ENCODE results near the gene ZNF385D. TPM values are rescaled to one million over a fixed set of nuclear protein-coding genes. Genes with fewer than 3 reads are reported as not detected.

Gene ZNF385D
- total RNA-seq, 1 donor from 2014 or later: 0.43 TPM

GRCh38 chr3:21718943-21719591, 31.9 kb downstream of the ZNF385D start:
- TF ChIP-seq CTCF (IDR thresholded peaks at IDR 0.05): no peak
- Mint-ChIP-seq H3K4me1 (ENCODE audit: unreplicated experiment) (no peaks in the 10 kb centered on the region), H3K9me3 (ENCODE audit: unreplicated experiment) (peaks cover 3% of the 10 kb centered on the region), H3K27me3 (ENCODE audit: unreplicated experiment) (no peaks in the 10 kb centered on the region), H3K36me3 (ENCODE audit: unreplicated experiment) (no peaks in the 10 kb centered on the region), H3K27ac (ENCODE audit: unreplicated experiment) (no peak overlapping the region), H3K4me3 (ENCODE audit: unreplicated experiment) (no peak overlapping the region)
- no peak for DNase-seq (ENCODE audit: extremely low spot score, unreplicated experiment)

GRCh38 chr3:21718161-21718765, 32.7 kb downstream of the ZNF385D start:
- peaks cover 3% of the 10 kb centered on the region for H3K9me3 Mint-ChIP-seq (ENCODE audit: unreplicated experiment)
- H3K4me1 Mint-ChIP-seq (ENCODE audit: unreplicated experiment): no peaks in the 10 kb centered on the region
- H3K36me3 Mint-ChIP-seq (ENCODE audit: unreplicated experiment): no peaks in the 10 kb centered on the region
- no peak for TF ChIP-seq CTCF (IDR thresholded peaks at IDR 0.05)
- no peak for DNase-seq (ENCODE audit: extremely low spot score, unreplicated experiment)
- H3K27me3 Mint-ChIP-seq (ENCODE audit: unreplicated experiment): no peaks in the 10 kb centered on the region
- H3K27ac Mint-ChIP-seq (ENCODE audit: unreplicated experiment): no peak overlapping the region
- no peak overlapping the region for H3K4me3 Mint-ChIP-seq (ENCODE audit: unreplicated experiment)

- no peak for DNase-seq (ENCODE audit: extremely low spot score, unreplicated experiment)
- no peak overlapping the region for H3K4me3 Mint-ChIP-seq (ENCODE audit: unreplicated experiment)
- H3K27me3 Mint-ChIP-seq (ENCODE audit: unreplicated experiment): no peaks in the 10 kb centered on the region
- TF ChIP-seq CTCF (IDR thresholded peaks at IDR 0.05): no peak
- H3K4me1 Mint-ChIP-seq (ENCODE audit: unreplicated experiment): no peaks in the 10 kb centered on the region
- H3K27ac Mint-ChIP-seq (ENCODE audit: unreplicated experiment): no peak overlapping the region
- peaks cover 3% of the 10 kb centered on the region for H3K9me3 Mint-ChIP-seq (ENCODE audit: unreplicated experiment)
- H3K36me3 Mint-ChIP-seq (ENCODE audit: unreplicated experiment): no peaks in the 10 kb centered on the region
These were observed 35.3 kb downstream of the ZNF385D start for GRCh38 chr3:21715662-21716061.

GRCh38 chr3:21705769-21706168, 45.2 kb downstream of the ZNF385D start:
- H3K9me3 Mint-ChIP-seq (ENCODE audit: unreplicated experiment): peaks cover 5% of the 10 kb centered on the region
- H3K4me1 Mint-ChIP-seq (ENCODE audit: unreplicated experiment): no peaks in the 10 kb centered on the region
- H3K27ac Mint-ChIP-seq (ENCODE audit: unreplicated experiment): no peak overlapping the region
- no peaks in the 10 kb centered on the region for H3K36me3 Mint-ChIP-seq (ENCODE audit: unreplicated experiment)
- TF ChIP-seq CTCF (IDR thresholded peaks at IDR 0.05): no peak
- H3K4me3 Mint-ChIP-seq (ENCODE audit: unreplicated experiment): no peak overlapping the region
- H3K27me3 Mint-ChIP-seq (ENCODE audit: unreplicated experiment): peaks cover 11% of the 10 kb centered on the region
- no peak for DNase-seq (ENCODE audit: extremely low spot score, unreplicated experiment)

- Mint-ChIP-seq H3K9me3 (ENCODE audit: unreplicated experiment) (peaks cover 5% of the 10 kb centered on the region), H3K27ac (ENCODE audit: unreplicated experiment) (no peak overlapping the region), H3K4me3 (ENCODE audit: unreplicated experiment) (no peak overlapping the region), H3K27me3 (ENCODE audit: unreplicated experiment) (peaks cover 7% of the 10 kb centered on the region), H3K4me1 (ENCODE audit: unreplicated experiment) (no peaks in the 10 kb centered on the region), H3K36me3 (ENCODE audit: unreplicated experiment) (no peaks in the 10 kb centered on the region)
- no peak for TF ChIP-seq CTCF (IDR thresholded peaks at IDR 0.05)
- no peak for DNase-seq (ENCODE audit: extremely low spot score, unreplicated experiment)
These were observed 46.2 kb downstream of the ZNF385D start for GRCh38 chr3:21704796-21705195.

Measured in osteocyte (in vitro differentiated cells).